GM10248 (cell line): ENCODE data around the gene SLC25A1.
"Not testable (repeated sequence)": the region's sequence is repeated elsewhere in the genome, so short reads cannot be mapped to it uniquely, and the experiment has no call there.

ENCODE experiments used
- CTCF ChIA-PET: fragments of 300-600 bp; sonication (Branson Sonifier 250); formaldehyde crosslinking; extraction: SDS; loops from one replicate; lab custom pipeline; 2021; ENCODE audit warnings: antibody characterized with exemption; lab: Yijun Ruan, JAX
- POLR2A ChIA-PET: fragments of 350-650 bp; sonication (Branson Sonifier 250); formaldehyde crosslinking; extraction: SDS; loops from one replicate; lab custom pipeline; 2020; ENCODE audit warnings: antibody characterized with exemption; lab: Yijun Ruan, JAX
- DNase-seq: peaks from one replicate; pipeline ENCODE4 v3.0.0; 2012; ENCODE audit errors: extremely low spot score
- TF ChIP-seq, protein P1 (sequence below): IDR thresholded peaks from 2 replicates; pipeline ENCODE4 v1.5.1; 2012; ENCODE audit warnings: mild to moderate bottlenecking, low read depth; ENCODE audit errors: extremely low read depth, missing control alignments, control extremely low read depth

The SLC25A1 gene

DNA sequence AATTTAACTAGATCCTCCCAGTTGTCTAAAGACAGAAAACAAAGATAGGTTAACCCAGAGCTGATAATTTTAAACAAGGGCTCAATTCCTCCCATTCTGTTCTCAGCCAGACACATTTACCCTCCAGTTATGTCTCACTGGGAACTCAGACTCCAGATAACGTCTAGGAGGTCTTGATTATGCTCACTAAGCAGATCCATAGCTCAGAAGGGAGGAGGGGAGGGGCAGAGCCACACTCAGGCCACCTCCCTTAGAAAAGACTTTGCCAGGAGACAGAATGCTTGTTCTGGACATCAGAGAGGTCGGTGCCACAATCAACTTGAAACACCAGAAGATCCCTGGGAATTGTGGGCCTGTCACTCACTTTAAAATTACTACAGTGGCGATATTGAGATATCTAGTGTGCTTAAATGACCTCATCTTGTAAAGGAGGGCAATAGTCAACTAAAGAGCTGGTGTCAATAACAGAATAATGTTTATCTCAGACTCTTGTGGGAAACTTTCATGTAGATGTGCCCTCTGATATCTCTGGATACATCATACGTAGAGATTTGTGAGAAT is 29.8 kb upstream of the SLC25A1 start:
- TF ChIP-seq, protein P1, sequence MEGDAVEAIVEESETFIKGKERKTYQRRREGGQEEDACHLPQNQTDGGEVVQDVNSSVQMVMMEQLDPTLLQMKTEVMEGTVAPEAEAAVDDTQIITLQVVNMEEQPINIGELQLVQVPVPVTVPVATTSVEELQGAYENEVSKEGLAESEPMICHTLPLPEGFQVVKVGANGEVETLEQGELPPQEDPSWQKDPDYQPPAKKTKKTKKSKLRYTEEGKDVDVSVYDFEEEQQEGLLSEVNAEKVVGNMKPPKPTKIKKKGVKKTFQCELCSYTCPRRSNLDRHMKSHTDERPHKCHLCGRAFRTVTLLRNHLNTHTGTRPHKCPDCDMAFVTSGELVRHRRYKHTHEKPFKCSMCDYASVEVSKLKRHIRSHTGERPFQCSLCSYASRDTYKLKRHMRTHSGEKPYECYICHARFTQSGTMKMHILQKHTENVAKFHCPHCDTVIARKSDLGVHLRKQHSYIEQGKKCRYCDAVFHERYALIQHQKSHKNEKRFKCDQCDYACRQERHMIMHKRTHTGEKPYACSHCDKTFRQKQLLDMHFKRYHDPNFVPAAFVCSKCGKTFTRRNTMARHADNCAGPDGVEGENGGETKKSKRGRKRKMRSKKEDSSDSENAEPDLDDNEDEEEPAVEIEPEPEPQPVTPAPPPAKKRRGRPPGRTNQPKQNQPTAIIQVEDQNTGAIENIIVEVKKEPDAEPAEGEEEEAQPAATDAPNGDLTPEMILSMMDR, result no peak
- ChIA-PET POLR2A (no interaction called here), CTCF (interaction anchor here (1.0 to 1.5 kb wide), 2 partner anchors 29 to 387 kb away, joined by 3 to 6 read pairs; no protein-coding TSS in a partner anchor)
- no peak for DNase-seq

DNA sequence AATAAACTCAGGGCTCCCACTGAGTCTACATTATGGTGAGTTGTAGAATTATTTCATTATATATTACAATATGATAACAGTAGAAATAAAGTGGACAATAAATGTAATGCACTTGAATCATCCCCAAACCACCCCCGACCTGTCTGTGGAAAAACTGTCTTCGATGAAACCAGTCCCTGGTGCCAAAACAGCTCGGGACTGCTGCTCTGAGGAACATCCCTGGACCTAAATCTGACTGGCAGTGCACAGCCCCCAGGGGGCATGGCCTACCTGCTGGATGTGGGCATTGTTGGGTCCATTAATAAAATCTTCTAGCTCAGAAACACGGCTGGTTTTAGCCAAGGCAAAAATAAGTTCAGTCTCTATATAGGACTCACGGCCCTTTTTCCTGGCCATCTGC is 29.3 kb upstream of the SLC25A1 start:
- ChIA-PET POLR2A (no interaction called here), CTCF (interaction anchor here (1.0 to 1.5 kb wide), 2 partner anchors 28 to 387 kb away, joined by 3 to 6 read pairs; no protein-coding TSS in a partner anchor)
- TF ChIP-seq, protein P1, result no peak
- DNase-seq, result no peak

DNA sequence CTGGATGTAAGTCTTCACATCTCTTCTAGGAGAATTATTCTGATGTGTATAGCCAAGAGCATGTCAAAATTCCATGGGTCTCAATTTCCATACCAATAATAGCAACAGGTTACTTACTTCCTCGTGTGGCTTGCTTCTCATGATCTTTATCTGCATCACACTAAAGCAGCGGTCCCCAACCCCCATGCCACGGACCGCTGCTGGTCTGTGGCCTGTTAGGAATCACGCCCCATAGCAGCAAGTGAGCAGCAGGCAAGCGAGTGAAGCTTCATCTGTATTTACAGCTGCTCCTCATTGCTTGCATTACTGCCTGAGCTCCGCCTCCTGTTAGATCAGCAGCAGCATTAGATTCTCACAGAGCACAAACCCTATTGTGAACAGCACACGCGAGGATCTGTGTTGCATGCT is 28.9 kb upstream of the SLC25A1 start:
- ChIA-PET CTCF (interaction anchor here (1.5 kb wide), 1 partner anchor 28 kb away, joined by 6 read pairs; no protein-coding TSS in a partner anchor), POLR2A (no interaction called here)
- no peak for DNase-seq
- TF ChIP-seq, protein P1, result no peak

DNA sequence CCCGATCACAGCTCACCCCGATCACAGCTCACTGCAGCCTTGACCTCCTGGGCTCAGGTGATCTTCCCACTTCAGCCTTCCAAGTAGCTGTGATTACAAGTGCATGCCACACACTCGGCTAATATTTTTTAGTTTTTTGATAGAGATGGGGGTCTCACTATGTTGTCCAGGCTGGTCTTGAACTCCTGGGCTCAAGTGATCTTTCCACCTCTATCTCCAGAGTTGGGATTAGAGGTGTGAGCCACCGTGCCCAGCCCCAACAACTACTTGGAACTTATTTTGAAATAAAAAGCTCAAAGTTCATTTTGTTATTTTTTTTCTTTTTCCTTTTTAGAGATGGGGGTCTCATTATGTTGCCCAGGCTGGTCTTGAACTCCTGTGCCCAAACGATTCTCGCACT is 27.8 kb upstream of the SLC25A1 start:
- ChIA-PET POLR2A (interaction anchor here (0.6 kb wide), 1 partner anchor 260 kb away, joined by 7 read pairs; no protein-coding TSS in a partner anchor), CTCF (interaction anchor here (1.0 kb wide), 1 partner anchor 15 kb away, joined by 3 read pairs; no protein-coding TSS in a partner anchor)

DNA sequence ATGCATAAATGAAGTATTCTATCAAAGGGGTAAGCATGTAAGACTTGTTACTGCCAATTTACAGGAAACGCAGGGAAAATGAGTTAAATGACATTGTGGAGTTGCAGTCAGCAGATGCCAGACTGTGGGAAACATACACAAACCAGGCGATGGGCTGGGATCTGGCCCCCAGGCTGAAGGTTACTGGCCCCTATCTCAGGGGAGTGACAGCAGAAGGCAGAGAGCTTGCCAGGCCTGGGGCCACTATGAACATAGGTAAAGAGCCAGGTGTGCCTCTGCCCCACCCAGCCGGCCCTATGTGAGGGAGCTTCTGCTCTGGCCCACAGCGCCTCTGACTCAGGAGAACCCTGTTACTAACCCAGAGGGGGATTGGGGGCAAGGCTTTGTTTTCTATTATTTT is 26.1 kb upstream of the SLC25A1 start:
- TF ChIP-seq, protein P1, result no peak
- ChIA-PET POLR2A (no interaction called here), CTCF (interaction anchor here (1.4 kb wide), 1 partner anchor 425 kb away, joined by 5 read pairs; no protein-coding TSS in a partner anchor)
- DNase-seq, result no peak

More for the DNA sequence above, 27.8 kb upstream of the SLC25A1 start:
- no peak for DNase-seq
- TF ChIP-seq, protein P1, result no peak

DNA sequence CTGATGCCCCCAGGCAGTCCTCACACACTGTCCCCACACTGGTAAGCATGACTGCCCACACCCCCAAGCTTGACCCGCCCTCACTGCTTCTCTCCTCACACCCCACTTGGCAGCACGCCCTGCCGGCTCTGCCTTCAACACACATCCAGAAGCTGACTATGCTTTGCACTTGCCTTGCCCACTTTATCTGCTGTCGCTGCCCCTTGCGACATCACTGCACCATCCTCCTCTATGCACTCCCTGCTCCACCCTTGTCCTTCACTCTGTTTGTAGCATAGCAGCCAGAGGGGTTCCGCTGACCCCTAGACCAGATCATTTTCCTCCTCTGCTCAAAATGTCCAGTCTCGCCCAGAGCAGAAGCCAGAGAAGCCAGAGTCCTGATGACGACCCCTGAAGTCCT is 25.3 kb upstream of the SLC25A1 start:
- ChIA-PET POLR2A (no interaction called here), CTCF (no interaction called here)

DNA sequence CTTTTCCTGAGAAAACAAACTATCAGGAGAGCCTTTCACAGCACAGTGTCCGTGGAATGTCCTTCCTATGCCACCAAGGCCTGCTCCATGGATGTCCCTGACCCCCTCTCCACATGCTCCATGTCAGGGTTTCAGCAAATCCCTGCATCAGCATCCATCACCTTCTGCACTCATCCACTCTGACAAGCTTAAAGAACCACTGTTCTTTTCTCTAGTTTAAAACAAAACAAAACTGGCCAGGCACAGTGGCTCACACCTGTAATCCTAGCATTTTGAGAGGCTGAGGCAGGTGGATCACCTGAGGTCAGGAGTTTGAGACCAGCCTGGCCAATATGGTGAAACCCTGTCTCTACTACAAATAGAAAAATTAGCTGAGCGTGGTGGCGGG is 24.3 kb upstream of the SLC25A1 start:
- POLR2A ChIA-PET, DNase-seq: not testable (repeated sequence)
- CTCF ChIA-PET, result interaction anchor here (1.4 to 1.6 kb wide), 3 partner anchors 9 to 71 kb away, joined by 3 to 4 read pairs (median 3); no protein-coding TSS in a partner anchor

More for the DNA sequence above, 25.3 kb upstream of the SLC25A1 start:
- TF ChIP-seq, protein P1, result no peak
- no peak for DNase-seq
